Purkinje cell (primary cell): ENCODE measurements around the gene DCANP1. TPM values are rescaled to one million over a fixed set of nuclear protein-coding genes. Genes with fewer than 3 reads are reported as not detected.

Experiments
- polyA plus RNA-seq: library from polyadenylated mRNA; unstranded; fragments of >200 nt; fragmentation: Nextera tagmentation; gene quantifications from 2 replicates; pipeline ENCODE4 v1.2.1, GENCODE V29; 2014

The DCANP1 gene
- not detected in 2 replicates for polyA plus RNA-seq

GRCh38 chr5:135447298-135447929 is at the start of gene DCANP1:
TSS of gene DCANP1 (minus strand) at chr5:135447348. CDS start at chr5:135447108, 240 bp downstream.

DNA sequence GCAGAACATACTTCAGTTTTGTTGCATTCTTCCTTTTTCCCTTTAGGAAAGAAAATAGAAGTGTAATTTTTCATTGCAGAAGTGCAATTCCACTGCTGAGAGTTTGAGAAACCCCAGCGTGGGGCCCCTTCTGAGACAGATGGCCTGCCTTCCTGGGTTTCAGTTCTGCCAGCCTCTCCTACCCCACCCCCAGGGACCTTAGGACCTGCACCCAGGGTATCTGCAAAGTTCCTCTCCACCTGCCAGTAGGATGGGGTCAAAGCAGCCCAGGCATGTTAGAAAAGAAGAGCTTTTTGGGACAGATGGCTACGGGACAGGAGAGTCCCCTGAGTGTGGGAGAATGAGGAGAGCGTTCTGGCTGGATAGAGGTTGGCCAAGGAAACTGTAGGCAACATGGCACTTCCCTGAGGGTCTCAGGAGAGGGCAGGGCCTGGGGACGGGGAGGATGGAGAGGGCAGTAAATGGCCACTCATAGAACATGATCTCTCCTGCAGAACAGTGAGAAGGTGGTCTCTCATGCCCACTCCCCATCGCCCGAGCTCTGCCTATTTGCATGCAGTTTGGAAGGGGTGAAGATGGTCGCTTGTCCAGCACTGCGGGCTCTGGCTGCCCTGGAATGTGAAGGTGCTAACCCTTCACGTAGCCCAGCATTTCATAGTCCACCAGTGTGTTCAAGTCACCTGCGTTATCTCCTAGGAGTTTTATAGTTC is 5.3 kb upstream of the DCANP1 start, which contains the start of gene TIFAB:
Gene TIFAB (minus strand): TSS at position 31 of the 710 bp plus-strand sequence. CDS start 2,412 bp downstream, outside the sequence.

DNA sequence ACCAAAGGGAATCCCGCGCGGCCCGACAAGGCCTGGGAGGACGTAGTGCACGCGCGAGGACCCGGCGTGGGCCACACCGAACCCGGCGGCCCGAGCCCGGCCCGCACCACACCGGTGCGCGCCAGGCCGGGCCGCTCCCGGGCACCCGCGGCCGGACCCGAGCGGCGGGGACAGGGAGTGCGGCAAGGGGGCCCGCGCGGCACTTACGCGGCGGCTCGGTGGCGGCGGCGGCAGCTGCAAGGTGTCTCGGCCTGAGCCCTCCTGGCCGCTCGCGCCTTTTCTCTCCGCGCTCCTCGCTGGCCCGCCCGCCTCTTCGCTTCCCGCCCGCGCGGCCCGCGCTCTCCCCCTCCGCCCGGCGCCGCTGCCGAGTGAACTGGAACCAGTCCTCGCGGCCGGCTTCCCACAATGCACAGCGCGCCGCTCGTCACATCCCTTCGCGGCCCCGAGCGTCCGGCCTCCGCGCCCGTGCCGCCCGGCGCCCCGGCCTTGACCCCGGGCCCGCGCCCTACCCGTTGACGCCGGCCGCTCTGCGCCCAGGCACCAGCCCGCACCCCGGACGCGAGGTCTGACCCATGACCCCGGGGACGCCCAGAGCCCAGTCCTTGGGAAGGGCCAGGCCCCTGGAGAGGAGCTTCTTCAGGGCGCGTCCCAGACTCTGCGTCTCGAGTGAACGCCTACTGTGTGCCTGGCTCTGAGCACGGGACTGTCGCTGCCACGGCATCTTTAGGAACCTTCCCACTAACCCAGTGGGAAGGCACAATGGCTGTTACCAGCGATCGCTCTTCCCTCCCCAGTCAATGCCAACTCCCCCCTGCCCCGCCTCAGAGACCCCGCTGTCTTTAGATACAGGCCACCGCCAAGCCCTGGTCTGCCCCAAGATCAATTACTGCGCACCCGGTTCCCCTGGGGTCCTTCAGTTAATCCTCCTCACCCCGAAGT is 48.0 kb downstream of the DCANP1 start, which contains the start of gene MACROH2A1:
Gene MACROH2A1 (minus strand): TSS at position 377 of the 939 bp plus-strand sequence. CDS start 10,138 bp downstream, outside the sequence.

Other genes with a start within 250 kb of the DCANP1 start
- gene MACROH2A1, start 48.1 kb downstream of the DCANP1 start, polyA plus RNA-seq = 73.0 and 84.5 TPM in 2 replicates
- gene TIFAB, start 5.0 kb upstream of the DCANP1 start, polyA plus RNA-seq = not detected in 2 replicates
- gene NEUROG1, start 88.6 kb upstream of the DCANP1 start, polyA plus RNA-seq = not detected in 2 replicates
- gene CXCL14, start 131.6 kb upstream of the DCANP1 start, polyA plus RNA-seq = 0.27 and 0.39 TPM in 2 replicates